Measurements from ENCODE around the gene BTBD2.

DNA sequence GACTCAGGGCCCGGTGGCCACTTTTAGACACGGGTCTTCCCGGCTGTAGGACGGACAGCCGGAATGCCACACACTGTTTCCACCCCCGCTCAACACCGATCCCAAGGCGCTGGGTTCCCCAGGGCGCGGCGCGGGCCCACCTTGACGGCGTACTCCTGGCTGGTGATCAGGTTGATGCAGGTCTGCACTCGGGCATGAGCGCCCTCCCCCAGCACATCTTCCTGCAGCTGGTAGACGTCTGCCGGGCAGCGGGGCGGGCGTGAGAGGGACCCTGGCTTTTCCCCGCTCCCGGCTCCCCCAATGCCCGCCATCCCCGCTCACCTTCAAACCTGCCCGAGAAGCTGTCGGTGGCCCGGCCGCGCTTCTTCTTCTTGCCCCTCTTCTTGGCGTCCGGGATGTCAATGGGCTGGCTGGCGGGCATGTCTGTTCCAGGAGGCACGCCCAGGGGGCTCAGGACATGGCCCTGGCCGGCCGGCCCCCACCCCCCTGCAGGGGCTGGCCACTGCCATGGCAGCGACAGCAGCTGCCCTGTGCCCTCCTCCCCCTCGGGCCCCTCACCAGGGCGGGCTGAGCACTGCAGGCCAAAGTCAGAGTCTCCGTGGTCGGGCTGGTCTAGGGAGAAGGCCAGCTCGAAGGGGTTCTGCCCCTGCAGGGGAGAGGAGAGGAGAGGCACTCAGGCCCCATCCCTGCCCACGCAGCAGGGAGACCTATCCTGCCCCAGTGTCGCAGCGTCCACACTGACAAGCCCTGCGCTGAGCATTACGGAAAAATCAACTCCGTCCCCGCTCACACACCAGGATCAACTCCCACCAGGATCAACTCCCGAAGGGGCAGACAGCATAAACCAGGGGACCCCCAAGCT, 30.8 kb upstream of the BTBD2 start:
- TF ChIP-seq EZH2 (IDR thresholded peaks at IDR 0.05; ENCODE audit: low read depth, unreplicated experiment) = no peak
- TF ChIP-seq ZNF114 (CRISPR knock-in tag; IDR thresholded peaks at IDR 0.05) = no peak
- TF ChIP-seq POLR2AphosphoS5 (IDR thresholded peaks at IDR 0.05; ENCODE audit: low read depth) = no peak
- TF ChIP-seq, protein P1, sequence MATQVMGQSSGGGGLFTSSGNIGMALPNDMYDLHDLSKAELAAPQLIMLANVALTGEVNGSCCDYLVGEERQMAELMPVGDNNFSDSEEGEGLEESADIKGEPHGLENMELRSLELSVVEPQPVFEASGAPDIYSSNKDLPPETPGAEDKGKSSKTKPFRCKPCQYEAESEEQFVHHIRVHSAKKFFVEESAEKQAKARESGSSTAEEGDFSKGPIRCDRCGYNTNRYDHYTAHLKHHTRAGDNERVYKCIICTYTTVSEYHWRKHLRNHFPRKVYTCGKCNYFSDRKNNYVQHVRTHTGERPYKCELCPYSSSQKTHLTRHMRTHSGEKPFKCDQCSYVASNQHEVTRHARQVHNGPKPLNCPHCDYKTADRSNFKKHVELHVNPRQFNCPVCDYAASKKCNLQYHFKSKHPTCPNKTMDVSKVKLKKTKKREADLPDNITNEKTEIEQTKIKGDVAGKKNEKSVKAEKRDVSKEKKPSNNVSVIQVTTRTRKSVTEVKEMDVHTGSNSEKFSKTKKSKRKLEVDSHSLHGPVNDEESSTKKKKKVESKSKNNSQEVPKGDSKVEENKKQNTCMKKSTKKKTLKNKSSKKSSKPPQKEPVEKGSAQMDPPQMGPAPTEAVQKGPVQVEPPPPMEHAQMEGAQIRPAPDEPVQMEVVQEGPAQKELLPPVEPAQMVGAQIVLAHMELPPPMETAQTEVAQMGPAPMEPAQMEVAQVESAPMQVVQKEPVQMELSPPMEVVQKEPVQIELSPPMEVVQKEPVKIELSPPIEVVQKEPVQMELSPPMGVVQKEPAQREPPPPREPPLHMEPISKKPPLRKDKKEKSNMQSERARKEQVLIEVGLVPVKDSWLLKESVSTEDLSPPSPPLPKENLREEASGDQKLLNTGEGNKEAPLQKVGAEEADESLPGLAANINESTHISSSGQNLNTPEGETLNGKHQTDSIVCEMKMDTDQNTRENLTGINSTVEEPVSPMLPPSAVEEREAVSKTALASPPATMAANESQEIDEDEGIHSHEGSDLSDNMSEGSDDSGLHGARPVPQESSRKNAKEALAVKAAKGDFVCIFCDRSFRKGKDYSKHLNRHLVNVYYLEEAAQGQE (IDR thresholded peaks at IDR 0.05; ENCODE audit: unreplicated experiment) = no peak
- TF ChIP-seq, protein P2, sequence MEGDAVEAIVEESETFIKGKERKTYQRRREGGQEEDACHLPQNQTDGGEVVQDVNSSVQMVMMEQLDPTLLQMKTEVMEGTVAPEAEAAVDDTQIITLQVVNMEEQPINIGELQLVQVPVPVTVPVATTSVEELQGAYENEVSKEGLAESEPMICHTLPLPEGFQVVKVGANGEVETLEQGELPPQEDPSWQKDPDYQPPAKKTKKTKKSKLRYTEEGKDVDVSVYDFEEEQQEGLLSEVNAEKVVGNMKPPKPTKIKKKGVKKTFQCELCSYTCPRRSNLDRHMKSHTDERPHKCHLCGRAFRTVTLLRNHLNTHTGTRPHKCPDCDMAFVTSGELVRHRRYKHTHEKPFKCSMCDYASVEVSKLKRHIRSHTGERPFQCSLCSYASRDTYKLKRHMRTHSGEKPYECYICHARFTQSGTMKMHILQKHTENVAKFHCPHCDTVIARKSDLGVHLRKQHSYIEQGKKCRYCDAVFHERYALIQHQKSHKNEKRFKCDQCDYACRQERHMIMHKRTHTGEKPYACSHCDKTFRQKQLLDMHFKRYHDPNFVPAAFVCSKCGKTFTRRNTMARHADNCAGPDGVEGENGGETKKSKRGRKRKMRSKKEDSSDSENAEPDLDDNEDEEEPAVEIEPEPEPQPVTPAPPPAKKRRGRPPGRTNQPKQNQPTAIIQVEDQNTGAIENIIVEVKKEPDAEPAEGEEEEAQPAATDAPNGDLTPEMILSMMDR (conservative IDR thresholded peaks at IDR 0.05; ENCODE audit: low read depth in 2 of 2) = no peak
- no peak for TF ChIP-seq JUNB (IDR thresholded peaks at IDR 0.05; ENCODE audit: unreplicated experiment)
- no peak for TF ChIP-seq EZH2phosphoT487 (IDR thresholded peaks at IDR 0.05; ENCODE audit: unreplicated experiment)
- TF ChIP-seq CREB1 (CRISPR knock-in tag; IDR thresholded peaks at IDR 0.05; ENCODE audit: low read depth) = no peak
- no peak for TF ChIP-seq ZNF331 (CRISPR knock-in tag; IDR thresholded peaks at IDR 0.05; ENCODE audit: low read depth)
- TF ChIP-seq STAT1 (IDR thresholded peaks at IDR 0.05; ENCODE audit: unreplicated experiment) = no peak
